Ovary (tissue), 9 donors: ENCODE results near the gene BCAT1. TPM values are rescaled to one million over a fixed set of nuclear protein-coding genes. Genes with fewer than 3 reads are reported as not detected.

Experiments used
- DNase-seq, 5 donors: peaks; one replicate each; pipeline ENCODE4 v3.0.0-alpha.2; 2019 to 2020
- H3K27ac ChIP-seq, 2 donors: fragments of 200-600 bp; one replicate each; pipeline versions ENCODE4 v1.5.1 to v1.8.0; 2019 to 2022
- H3K27me3 ChIP-seq: fragments of 200-600 bp; one replicate; pipeline ENCODE4 v1.8.0; 2022
- H3K36me3 ChIP-seq: fragments of 200-600 bp; sonication (generic); one replicate; pipeline ENCODE4 v1.5.1; 2019
- H3K4me1 ChIP-seq: one replicate; pipeline ENCODE4 v1.8.1; 2013; ENCODE audit warnings: mild to moderate bottlenecking, moderate library complexity; ENCODE audit not compliant: insufficient read depth
- H3K4me3 ChIP-seq: fragments of 200-600 bp; sonication (generic); one replicate; pipeline ENCODE4 v1.5.1; 2017
- H3K9me3 ChIP-seq, 2 donors: fragments of 200-600 bp in 1 of 2; sonication (generic) in 1 of 2; one replicate each; pipeline versions ENCODE4 v1.5.1 to v1.8.1; 2013 to 2019; ENCODE audit warnings: mild to moderate bottlenecking in 1 of 2, moderate library complexity in 1 of 2
- CTCF ChIP-seq, 3 donors: fragments of 450-650 bp in 2 of 3; fragments of 200-600 bp in 1 of 3; IDR thresholded peaks; one replicate each; pipeline versions ENCODE4 v1.5.1 to v1.8.0; 2016 to 2022; ENCODE audit warnings: antibody characterized with exemption in 3 of 3, mild to moderate bottlenecking in 1 of 3
- EP300 ChIP-seq: sonication (generic); formaldehyde crosslinking; IDR thresholded peaks from one replicate; pipeline ENCODE4 v1.6.1; 2017; ENCODE audit warnings: antibody characterized with exemption
- POLR2A ChIP-seq: fragments of 450-650 bp; IDR thresholded peaks from one replicate; pipeline ENCODE4 v1.6.1; 2017; ENCODE audit warnings: antibody characterized with exemption, mild to moderate bottlenecking, moderate library complexity
- WGBS, 3 donors: extraction: QIAGEN DNeasy Blood & Tissue Kit in 1 of 3; methylation state at CpG; one replicate each; pipeline versions ENCODE4 v1.1.5 to v1.1.7; 2013 to 2017; 5-methylcytosine and 5-hydroxymethylcytosine counted together
- intact Hi-C, 4 donors: fragments of 100-400 bp; cut with DNase I; formaldehyde crosslinking; loops; one replicate each; pipeline versions ENCODE4 v1.11.0 to v1.15.1; 2022 to 2023
- polyA plus RNA-seq, 2 donors: library from polyadenylated mRNA; stranded (reverse); fragments of 200-250 nt in 1 of 2; fragments of 350-450 nt in 1 of 2; fragmentation: Illumina TruSeq in 1 of 2; extraction: RNeasy Lipid Tissue Mini Kit (QIAGEN cat#74804) in 1 of 2; gene quantifications; one replicate each; pipeline ENCODE4 v1.2.3, GENCODE V29; 2013 to 2014
- total RNA-seq, 7 donors: library from RNA; depleted of rRNA in 2 of 7; stranded (reverse); fragments of >200 nt in 2 of 7; fragmentation: NEBNext Ultra II Directional in 3 of 7; extraction: Animal tissue kit (Norgen Biotek cat#: 25700) in 3 of 7; gene quantifications; one replicate each; pipeline versions ENCODE4 v1.1.0 to v1.2.4, GENCODE V29; 2016 to 2023
- donor health status: DM: no; HTN: no; CAD: no; lungs with moderate emphysema.
- donor health status: DM: no; HTN: no; CAD: no.
- donor health status: Bipolar disorder and iron deficiency.
- donor health status: DM: yes; HTN: yes; CAD: no.
- donor health status: DM: no; HTN: no; CAD: no.
- donor health status: DM: yes; HTN: yes; CAD: no.

BCAT1 gene
- total and polyA plus RNA-seq, 9 donors: 12.0 to 106 (median 31.7) TPM

- H3K36me3 ChIP-seq: no peaks in the 10 kb centered on the region
- no peaks in the 10 kb centered on the region for H3K27me3 ChIP-seq
- H3K4me1 ChIP-seq: no peaks in the 10 kb centered on the region
- H3K9me3 ChIP-seq: no peaks in the 10 kb centered on the region
- 93 to 94% (median 94%) methylated on average over 5 of the region's 5 CpGs for WGBS, 3 donors
- TF ChIP-seq CTCF (IDR thresholded peaks at IDR 0.05) (no peak), POLR2A (no peak), EP300 (no peak)
- H3K27ac ChIP-seq: no peak overlapping the region
- no peak for DNase-seq
- intact Hi-C loops: no loop called here
- no peak overlapping the region for H3K4me3 ChIP-seq
Measured at GRCh38 chr12:24888813-24889212, 60.1 kb downstream of the BCAT1 start.

GRCh38 chr12:24884911-24885310, 64.0 kb downstream of the BCAT1 start:
- no peak overlapping the region for H3K27ac ChIP-seq
- no peak overlapping the region for H3K4me3 ChIP-seq
- intact Hi-C loops: no loop called here
- no peaks in the 10 kb centered on the region for H3K36me3 ChIP-seq
- peaks cover 6% of the 10 kb centered on the region for H3K4me1 ChIP-seq
- H3K27me3 ChIP-seq: no peaks in the 10 kb centered on the region
- H3K9me3 ChIP-seq: no peaks in the 10 kb centered on the region
- WGBS, 3 donors: 92 to 95% (median 93%) methylated on average over 3 of the region's 3 CpGs
- TF ChIP-seq CTCF (IDR thresholded peaks at IDR 0.05) (no peak), EP300 (no peak), POLR2A (no peak)
- no peak for DNase-seq

GRCh38 chr12:24881724-24882371, 67.1 kb downstream of the BCAT1 start:
- H3K27me3 ChIP-seq: no peaks in the 10 kb centered on the region
- H3K4me1 ChIP-seq: peaks cover 6% of the 10 kb centered on the region
- H3K27ac ChIP-seq: no peak overlapping the region
- intact Hi-C loops: no loop called here
- H3K4me3 ChIP-seq: no peak overlapping the region
- no peaks in the 10 kb centered on the region for H3K36me3 ChIP-seq
- H3K9me3 ChIP-seq: no peaks in the 10 kb centered on the region
- no peak for DNase-seq
- 59 to 74% (median 60%) methylated on average over 4 of the region's 4 CpGs for WGBS, 3 donors
- no peak for TF ChIP-seq POLR2A
- TF ChIP-seq EP300: no peak
- no peak for TF ChIP-seq CTCF (IDR thresholded peaks at IDR 0.05)

- Histone ChIP-seq H3K36me3 (no peaks in the 10 kb centered on the region), H3K9me3 (no peaks in the 10 kb centered on the region), H3K27ac (no peak overlapping the region), H3K27me3 (no peaks in the 10 kb centered on the region), H3K4me3 (no peak overlapping the region), H3K4me1 (peaks cover 6% of the 10 kb centered on the region)
- WGBS, 3 donors: 61 to 64% (median 62%) methylated on average over 8 of the region's 8 CpGs
- no peak for DNase-seq
- intact Hi-C loops: no loop called here
- no peak for TF ChIP-seq POLR2A
- no peak for TF ChIP-seq EP300
- no peak for TF ChIP-seq CTCF (IDR thresholded peaks at IDR 0.05)
Measured at GRCh38 chr12:24881227-24881626, 67.7 kb downstream of the BCAT1 start.
